H9 (cell line): ENCODE data around the gene CERS5. TPM values are rescaled to one million over a fixed set of nuclear protein-coding genes. Genes with fewer than 3 reads are reported as not detected.

Source experiments
- DNase-seq: peaks from one replicate; pipeline ENCODE4 v3.0.0-alpha.2; 2017
- H2AFZ ChIP-seq: one replicate; pipeline ENCODE4 v1.6.1; 2013; ENCODE audit warnings: mild to moderate bottlenecking, low read length, control low read depth, moderate library complexity
- H2AK5ac ChIP-seq: 2 replicates; pipeline ENCODE4 v1.6.1; 2013; ENCODE audit warnings: low read length, control low read depth, mixed read lengths; ENCODE audit not compliant: insufficient read length
- H2BK120ac ChIP-seq: one replicate; pipeline ENCODE4 v1.6.1; 2013; ENCODE audit warnings: low read depth, mild to moderate bottlenecking, low read length, control low read depth, inconsistent platforms; ENCODE audit not compliant: poor library complexity, severe bottlenecking
- H2BK12ac ChIP-seq: 2 replicates; pipeline ENCODE4 v1.6.1; 2013; ENCODE audit warnings: low read length, control low read depth, mixed read lengths, low read depth; ENCODE audit not compliant: insufficient read length
- H2BK15ac ChIP-seq: 2 replicates; pipeline ENCODE4 v1.6.1; 2013; ENCODE audit warnings: low read depth, low read length, control low read depth
- H2BK20ac ChIP-seq: one replicate; pipeline ENCODE4 v1.6.1; 2013; ENCODE audit warnings: low read depth, mild to moderate bottlenecking, low read length, control low read depth, inconsistent platforms; ENCODE audit not compliant: poor library complexity, severe bottlenecking
- H2BK5ac ChIP-seq: 2 replicates; pipeline ENCODE4 v1.6.1; 2013; ENCODE audit warnings: low read length, control low read depth, mixed read lengths; ENCODE audit not compliant: insufficient read length
- H3K14ac ChIP-seq: 2 replicates; pipeline ENCODE4 v1.6.1; 2013; ENCODE audit warnings: low read length, control low read depth; ENCODE audit not compliant: insufficient read depth
- H3K18ac ChIP-seq: 2 replicates; pipeline ENCODE4 v1.6.1; 2013; ENCODE audit warnings: low read depth, mild to moderate bottlenecking, mixed read lengths, low read length, control low read depth; ENCODE audit not compliant: insufficient read length
- H3K23ac ChIP-seq: 2 replicates; pipeline ENCODE4 v1.6.1; 2013; ENCODE audit warnings: low read length, control low read depth, mixed read lengths, low read depth; ENCODE audit not compliant: insufficient read length
- H3K23me2 ChIP-seq: 2 replicates; pipeline ENCODE4 v1.6.1; 2013; ENCODE audit warnings: low read depth, mild to moderate bottlenecking, mixed read lengths, low read length, control low read depth; ENCODE audit not compliant: insufficient read length, poor library complexity, severe bottlenecking
- H3K27ac ChIP-seq: 2 replicates; pipeline ENCODE4 v1.5.1; 2013; ENCODE audit warnings: low read length, control low read depth, mixed read lengths, low read depth; ENCODE audit not compliant: insufficient read length
- H3K27me3 ChIP-seq: 2 replicates; pipeline ENCODE4 v1.6.1; 2013; ENCODE audit warnings: low read length, control low read depth, inconsistent platforms; ENCODE audit not compliant: insufficient read depth
- H3K4ac ChIP-seq: 2 replicates; pipeline ENCODE4 v1.6.1; 2013; ENCODE audit warnings: low read depth, mild to moderate bottlenecking, control low read depth, inconsistent platforms, low read length, moderate library complexity
- H3K4me1 ChIP-seq: 2 replicates; pipeline ENCODE4 v1.6.1; 2013; ENCODE audit warnings: low read length, control low read depth, inconsistent platforms; ENCODE audit not compliant: insufficient read depth
- H3K4me2 ChIP-seq: 2 replicates; pipeline ENCODE4 v1.6.1; 2013; ENCODE audit warnings: low read length, control low read depth, mixed read lengths; ENCODE audit not compliant: insufficient read length, insufficient read depth
- H3K56ac ChIP-seq: 2 replicates; pipeline ENCODE4 v1.6.1; 2013; ENCODE audit warnings: low read depth, mild to moderate bottlenecking, mixed read lengths, low read length, control low read depth; ENCODE audit not compliant: insufficient read length
- H3K79me1 ChIP-seq: 2 replicates; pipeline ENCODE4 v1.6.1; 2013; ENCODE audit warnings: low read depth, mild to moderate bottlenecking, moderate library complexity, low read length, control low read depth, inconsistent platforms; ENCODE audit not compliant: insufficient read depth, poor library complexity, severe bottlenecking
- H3K79me2 ChIP-seq: 2 replicates; pipeline ENCODE4 v1.6.1; 2013; ENCODE audit warnings: low read length, control low read depth, inconsistent platforms; ENCODE audit not compliant: insufficient read depth
- H3K9ac ChIP-seq: 2 replicates; pipeline ENCODE4 v1.6.1; 2013; ENCODE audit warnings: low read length, control low read depth, mixed read lengths; ENCODE audit not compliant: insufficient read length; ENCODE audit errors: extremely low read depth
- H3K9me3 ChIP-seq: one replicate; pipeline ENCODE4 v1.6.1; 2013; ENCODE audit warnings: low read depth, low read length, inconsistent platforms; ENCODE audit not compliant: control insufficient read depth
- H3T11ph ChIP-seq: one replicate; pipeline ENCODE4 v1.6.1; 2013; ENCODE audit warnings: mild to moderate bottlenecking, low read length, control low read depth, inconsistent platforms
- H4K20me1 ChIP-seq: one replicate; pipeline ENCODE4 v1.6.1; 2013; ENCODE audit not compliant: control insufficient read depth, insufficient read length, insufficient read depth
- H4K5ac ChIP-seq: 2 replicates; pipeline ENCODE4 v1.6.1; 2013; ENCODE audit warnings: low read depth, mild to moderate bottlenecking, mixed read lengths, low read length, control low read depth; ENCODE audit not compliant: insufficient read length
- H4K8ac ChIP-seq: replicated peaks from 2 replicates; pipeline ENCODE4 v1.6.1; 2013; ENCODE audit warnings: low read length, control low read depth, mixed read lengths, low read depth; ENCODE audit not compliant: insufficient read length
- H4K91ac ChIP-seq: 2 replicates; pipeline ENCODE4 v1.6.1; 2013; ENCODE audit warnings: low read depth, mild to moderate bottlenecking, moderate library complexity, mixed read lengths, low read length, control low read depth; ENCODE audit not compliant: insufficient read length
- H3K27ac Mint-ChIP-seq, 3 experiments: 2 replicates in 2 of 3; 3 replicates in 1 of 3; pipeline ENCODE4 v1.8.0; 2020 to 2021; ENCODE audit warnings: mixed read lengths in 3 of 3, mild to moderate bottlenecking in 1 of 3, moderate library complexity in 1 of 3
- H3K27me3 Mint-ChIP-seq: 2 replicates; pipeline ENCODE4 v1.8.0; 2021; ENCODE audit warnings: low read depth, mild to moderate bottlenecking, moderate library complexity, mixed read lengths
- H3K36me3 Mint-ChIP-seq, 3 experiments: 2 replicates in 2 of 3; 3 replicates in 1 of 3; pipeline ENCODE4 v1.8.0; 2020 to 2021; ENCODE audit warnings: low read depth in 3 of 3, mixed read lengths in 3 of 3; ENCODE audit not compliant: insufficient read depth in 1 of 3
- H3K4me1 Mint-ChIP-seq, 2 experiments: 2 replicates each; pipeline ENCODE4 v1.8.0; 2020; ENCODE audit warnings: mixed read lengths in 2 of 2
- H3K4me3 Mint-ChIP-seq, 2 experiments: 2 replicates in 1 of 2; 3 replicates in 1 of 2; pipeline ENCODE4 v1.8.0; 2020 to 2021; ENCODE audit warnings: mild to moderate bottlenecking in 2 of 2, mixed read lengths in 2 of 2, moderate library complexity in 1 of 2
- H3K9me3 Mint-ChIP-seq, 2 experiments: 2 replicates in 1 of 2; 3 replicates in 1 of 2; pipeline ENCODE4 v1.8.0; 2020; ENCODE audit warnings: mild to moderate bottlenecking in 2 of 2, mixed read lengths in 2 of 2, moderate library complexity in 1 of 2
- WGBS: extraction: QIAGEN DNeasy Blood & Tissue Kit; methylation state at CpG from one replicate; pipeline ENCODE4 v1.1.7; 2013; ENCODE audit warnings: missing lambda C conversion rate, low lambda C conversion rate, mixed read lengths; ENCODE audit not compliant: insufficient read length; ENCODE audit errors: extremely low coverage; 5-methylcytosine and 5-hydroxymethylcytosine counted together
- total RNA-seq: library from RNA; stranded (reverse); gene quantifications from 2 replicates; pipeline ENCODE4 v1.2.1, GENCODE V29; 2021
- TF ChIP-seq, protein P1 (sequence below): fragments of 200-600 bp; sonication (generic); conservative IDR thresholded peaks from 3 replicates; pipeline ENCODE4 v1.8.0; 2021; ENCODE audit warnings: antibody characterized with exemption, mild to moderate bottlenecking

Gene CERS5
- total RNA-seq, 1 experiment from 2014 or later, result 68.8 TPM

DNA sequence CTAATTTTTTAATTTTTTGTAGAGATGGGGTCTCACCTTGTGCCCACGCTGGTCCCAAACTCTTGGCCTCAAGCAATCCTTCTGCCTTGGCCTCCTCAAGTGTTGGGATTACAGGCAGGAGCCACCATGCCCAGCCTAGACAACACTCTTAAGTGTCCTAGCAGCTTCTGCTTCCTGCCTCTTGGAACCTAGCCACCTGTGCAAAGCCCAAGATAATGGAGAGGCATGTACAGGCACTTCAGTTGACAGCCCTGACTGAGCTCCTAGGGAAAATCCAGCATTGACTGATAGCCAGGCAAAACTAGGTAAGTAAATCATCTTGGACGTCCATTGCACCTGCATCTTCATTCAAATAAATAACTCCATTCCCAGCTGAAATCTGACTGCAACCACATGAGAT is 39.6 kb downstream of the CERS5 start:
- Histone ChIP-seq H2AK5ac (no peak overlapping the region), H3K4ac (no peak overlapping the region), H2AFZ (no peak overlapping the region), H3K18ac (no peak overlapping the region), H2BK12ac (no peak overlapping the region), H3K79me2 (no peaks in the 10 kb centered on the region), H3K27ac (no peak overlapping the region), H3K9ac (no peak overlapping the region), H4K8ac (no peak overlapping the region), H2BK120ac (no peak overlapping the region), H3T11ph (no peak overlapping the region), H2BK20ac (no peak overlapping the region), H3K23ac (no peak overlapping the region), H3K14ac (no peak overlapping the region), H4K20me1 (no peaks in the 10 kb centered on the region), H3K27me3 (no peaks in the 10 kb centered on the region), H2BK5ac (no peak overlapping the region), H3K56ac (no peak overlapping the region), H3K9me3 (no peaks in the 10 kb centered on the region), H2BK15ac (no peak overlapping the region), H3K4me1 (no peaks in the 10 kb centered on the region), H4K5ac (no peak overlapping the region), H3K79me1 (no peaks in the 10 kb centered on the region), H3K23me2 (no peaks in the 10 kb centered on the region), H4K91ac (no peak overlapping the region), H3K4me2 (no peak overlapping the region)
- Mint-ChIP-seq H3K4me3 (no peak overlapping the region), H3K36me3 (peaks cover 11 to 56% (median 23%) of the 10 kb centered on the region in 3 experiments; a peak in 6 of 7 replicates), H3K27ac (no peak overlapping the region), H3K27me3 (no peaks in the 10 kb centered on the region), H3K4me1 (no peaks in the 10 kb centered on the region), H3K9me3 (no peaks in the 10 kb centered on the region)
- no CpG with 5 or more reads among the region's 2 CpGs for WGBS
- TF ChIP-seq, protein P1, sequence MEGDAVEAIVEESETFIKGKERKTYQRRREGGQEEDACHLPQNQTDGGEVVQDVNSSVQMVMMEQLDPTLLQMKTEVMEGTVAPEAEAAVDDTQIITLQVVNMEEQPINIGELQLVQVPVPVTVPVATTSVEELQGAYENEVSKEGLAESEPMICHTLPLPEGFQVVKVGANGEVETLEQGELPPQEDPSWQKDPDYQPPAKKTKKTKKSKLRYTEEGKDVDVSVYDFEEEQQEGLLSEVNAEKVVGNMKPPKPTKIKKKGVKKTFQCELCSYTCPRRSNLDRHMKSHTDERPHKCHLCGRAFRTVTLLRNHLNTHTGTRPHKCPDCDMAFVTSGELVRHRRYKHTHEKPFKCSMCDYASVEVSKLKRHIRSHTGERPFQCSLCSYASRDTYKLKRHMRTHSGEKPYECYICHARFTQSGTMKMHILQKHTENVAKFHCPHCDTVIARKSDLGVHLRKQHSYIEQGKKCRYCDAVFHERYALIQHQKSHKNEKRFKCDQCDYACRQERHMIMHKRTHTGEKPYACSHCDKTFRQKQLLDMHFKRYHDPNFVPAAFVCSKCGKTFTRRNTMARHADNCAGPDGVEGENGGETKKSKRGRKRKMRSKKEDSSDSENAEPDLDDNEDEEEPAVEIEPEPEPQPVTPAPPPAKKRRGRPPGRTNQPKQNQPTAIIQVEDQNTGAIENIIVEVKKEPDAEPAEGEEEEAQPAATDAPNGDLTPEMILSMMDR, result no peak
- DNase-seq, result no peak
